CD4-positive, alpha-beta T cell (primary cell): ENCODE measurements around the gene CCDC136. TPM values are rescaled to one million over a fixed set of nuclear protein-coding genes. Genes with fewer than 3 reads are reported as not detected.

Source experiments
- ATAC-seq: fragments of 200-7000 bp; cut with Tn5 transposase; one replicate; pipeline ENCODE4 v1.10.0; 2022; ENCODE audit warnings: mild to moderate bottlenecking; ENCODE audit not compliant: poor library complexity
- CTCF ChIA-PET: fragments of 350-600 bp; sonication (Branson Sonifier 250); formaldehyde crosslinking; loops from one replicate; lab custom pipeline; 2021; ENCODE audit warnings: antibody characterized with exemption, inconsistent platforms; lab: Charles Lee
- POLR2A ChIA-PET: fragments of 350-600 bp; sonication (Branson Sonifier 250); formaldehyde crosslinking; loops from one replicate; lab custom pipeline; 2021; ENCODE audit warnings: antibody characterized with exemption, inconsistent platforms; lab: Charles Lee
- DNase-seq, 14 experiments: peaks; one replicate each; pipeline ENCODE4 v3.0.0-alpha.2; 2013 to 2020; ENCODE audit warnings: mixed read lengths in 2 of 14
- H3K27ac ChIP-seq, 2 donors: one replicate each; pipeline versions ENCODE4 v1.5.1 to v1.7.0; 2013; ENCODE audit warnings: low read length in 2 of 2, low read depth in 1 of 2, mild to moderate bottlenecking in 1 of 2
- H3K27me3 ChIP-seq, 2 experiments: 1 replicate in 1 of 2; 2 replicates in 1 of 2; pipeline versions ENCODE4 v1.6.1 to v1.7.0; 2013; ENCODE audit warnings: low read length in 2 of 2, control low read depth in 1 of 2, mild to moderate bottlenecking in 1 of 2, moderate library complexity in 1 of 2; ENCODE audit not compliant: insufficient read depth in 2 of 2, control insufficient read depth in 1 of 2
- H3K36me3 ChIP-seq: one replicate; pipeline ENCODE4 v1.6.1; 2013; ENCODE audit warnings: low read length, control low read depth; ENCODE audit not compliant: insufficient read depth
- H3K4me1 ChIP-seq: one replicate; pipeline ENCODE4 v1.6.1; 2013; ENCODE audit warnings: low read length, control low read depth; ENCODE audit not compliant: insufficient read depth
- H3K4me3 ChIP-seq: one replicate; pipeline ENCODE4 v1.5.1; 2013; ENCODE audit warnings: mild to moderate bottlenecking, low read length, moderate library complexity
- H3K9me3 ChIP-seq, 2 experiments: 1 replicate in 1 of 2; 2 replicates in 1 of 2; pipeline versions ENCODE4 v1.6.1 to v1.7.0; 2013; ENCODE audit warnings: low read length in 2 of 2, mild to moderate bottlenecking in 2 of 2, control low read depth in 1 of 2, moderate library complexity in 1 of 2; ENCODE audit not compliant: control insufficient read depth in 1 of 2, insufficient read depth in 1 of 2
- H3K27ac Mint-ChIP-seq: one replicate; pipeline ENCODE4 v1.8.0; 2020; ENCODE audit warnings: mixed read lengths
- H3K27me3 Mint-ChIP-seq: one replicate; pipeline ENCODE4 v1.8.0; 2021; ENCODE audit warnings: mixed read lengths
- H3K36me3 Mint-ChIP-seq: one replicate; pipeline ENCODE4 v1.8.0; 2021; ENCODE audit warnings: low read depth, mixed read lengths
- H3K4me1 Mint-ChIP-seq: one replicate; pipeline ENCODE4 v1.8.0; 2021; ENCODE audit warnings: low read depth, mixed read lengths
- H3K4me3 Mint-ChIP-seq: one replicate; pipeline ENCODE4 v1.8.0; 2020; ENCODE audit warnings: mild to moderate bottlenecking, mixed read lengths
- H3K9me3 Mint-ChIP-seq: one replicate; pipeline ENCODE4 v1.8.0; 2020; ENCODE audit warnings: mixed read lengths
- CTCF ChIP-seq: fragments of 200-600 bp; IDR thresholded peaks from one replicate; pipeline ENCODE4 v1.8.0; 2022; ENCODE audit warnings: antibody characterized with exemption, mild to moderate bottlenecking
- intact Hi-C, 2 experiments: fragments of 100-400 bp; cut with DNase I in 1 of 2; cut with micrococcal nuclease in 1 of 2; formaldehyde crosslinking; loops; one replicate each; pipeline versions ENCODE4 v1.15.1 to v1.9.0; 2023 to 2025; cut with DNase I, micrococcal nuclease
- total RNA-seq, 174 experiments: library from RNA in 2 of 174; stranded (reverse) in 2 of 174; gene quantifications; one replicate each; pipeline ENCODE4 v1.2.3 and lab custom pipeline; 2021 to 2026

Gene CCDC136
- total RNA-seq, 2 experiments from 2014 or later, result 4.5 to 4.9 TPM

GRCh38 chr7:128763541-128763940, 28.2 kb upstream of the CCDC136 start:
- POLR2A ChIA-PET, result no interaction called here
- Mint-ChIP-seq H3K36me3 (peaks cover 81% of the 10 kb centered on the region), H3K27me3 (no peaks in the 10 kb centered on the region), H3K4me1 (no peaks in the 10 kb centered on the region), H3K9me3 (no peaks in the 10 kb centered on the region), H3K27ac (no peak overlapping the region), H3K4me3 (no peak overlapping the region)
- Histone ChIP-seq H3K27me3 (no peaks in the 10 kb centered on the region), H3K36me3 (peaks cover 46% of the 10 kb centered on the region), H3K4me1 (no peaks in the 10 kb centered on the region), H3K27ac (no peak overlapping the region), H3K9me3 (no peaks in the 10 kb centered on the region), H3K4me3 (no peak overlapping the region)
- no peak for DNase-seq
- no peak for ATAC-seq
- TF ChIP-seq CTCF, result no peak
- CTCF ChIA-PET, result no interaction called here
- intact Hi-C loops, result no loop called here

- Mint-ChIP-seq H3K4me3 (no peak overlapping the region), H3K36me3 (peaks cover 83% of the 10 kb centered on the region), H3K9me3 (no peaks in the 10 kb centered on the region), H3K4me1 (no peaks in the 10 kb centered on the region), H3K27me3 (no peaks in the 10 kb centered on the region), H3K27ac (no peak overlapping the region)
- ChIA-PET POLR2A (no interaction called here), CTCF (interaction anchor here (1.1 kb wide), 1 partner anchor 13 kb away, joined by 3 read pairs; no protein-coding TSS in a partner anchor)
- intact Hi-C loops, result no loop called here
- no peak for ATAC-seq
- Histone ChIP-seq H3K36me3 (peaks cover 40% of the 10 kb centered on the region), H3K27ac (no peak overlapping the region), H3K9me3 (no peaks in the 10 kb centered on the region), H3K27me3 (no peaks in the 10 kb centered on the region), H3K4me3 (no peak overlapping the region), H3K4me1 (no peaks in the 10 kb centered on the region)
- TF ChIP-seq CTCF, result no peak
- DNase-seq, result no peak
These were observed 24.2 kb upstream of the CCDC136 start for GRCh38 chr7:128767475-128768110.

DNA sequence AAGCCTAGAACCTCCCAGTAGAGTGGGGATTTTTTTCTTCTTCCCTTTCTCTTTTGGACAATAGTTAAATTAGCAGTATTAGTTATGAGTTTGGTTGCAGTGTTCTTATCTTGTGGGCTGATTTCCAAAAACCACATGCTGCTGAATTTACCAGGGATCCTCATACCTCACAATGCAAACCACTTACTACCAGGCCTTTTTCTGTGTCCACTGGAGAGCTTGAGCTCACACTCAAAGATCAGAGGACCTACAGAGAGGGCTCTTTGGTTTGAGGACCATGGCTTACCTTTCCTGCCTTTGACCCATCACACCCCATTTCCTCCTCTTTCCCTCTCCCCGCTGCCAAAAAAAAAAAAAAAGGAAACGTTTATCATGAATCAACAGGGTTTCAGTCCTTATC, 21.5 kb upstream of the CCDC136 start:
- H3K9me3 ChIP-seq, result no peaks in the 10 kb centered on the region
- no peaks in the 10 kb centered on the region for H3K9me3 Mint-ChIP-seq
- ATAC-seq, result no peak
- no peak overlapping the region for H3K4me3 Mint-ChIP-seq
- H3K4me1 Mint-ChIP-seq, result no peaks in the 10 kb centered on the region
- H3K27me3 ChIP-seq, result no peaks in the 10 kb centered on the region
- H3K4me3 ChIP-seq, result no peak overlapping the region
- no peaks in the 10 kb centered on the region for H3K4me1 ChIP-seq
- ChIA-PET POLR2A (no interaction called here), CTCF (no interaction called here)
- H3K36me3 Mint-ChIP-seq, result peaks cover 91% of the 10 kb centered on the region
- no peaks in the 10 kb centered on the region for H3K27me3 Mint-ChIP-seq
- H3K27ac Mint-ChIP-seq, result no peak overlapping the region
- H3K27ac ChIP-seq, result no peak overlapping the region
- no peak for TF ChIP-seq CTCF
- intact Hi-C loops, result no loop called here
- peaks cover 35% of the 10 kb centered on the region for H3K36me3 ChIP-seq
- no peak for DNase-seq
